Limb (tissue), 2 donors: Measurements from ENCODE around the gene SLC4A5.
A peak's percentile ranks its signal among the peaks of the same experiment; 100 is the strongest.
"Not testable (repeated sequence)": the region's sequence is repeated elsewhere in the genome, so short reads cannot be mapped to it uniquely, and the experiment has no call there.

Source experiments
- DNase-seq, 2 donors: peaks; one replicate each; pipeline ENCODE4 v3.0.0-alpha.2; 2016; ENCODE audit errors: extremely low spot score in 2 of 2

SLC4A5 gene

GRCh38 chr2:74368499-74368898 is 25.3 kb upstream of the SLC4A5 start:
- DNase-seq, result no peak

GRCh38 chr2:74367789-74368188 is 24.6 kb upstream of the SLC4A5 start:
- no peak for DNase-seq

- DNase-seq, result no peak
Measured at GRCh38 chr2:74366036-74366435, 22.8 kb upstream of the SLC4A5 start.

GRCh38 chr2:74364533-74365505 is 21.6 kb upstream of the SLC4A5 start:
- DNase-seq, result no peak

GRCh38 chr2:74361327-74361726 is 18.1 kb upstream of the SLC4A5 start:
- no peak for DNase-seq

GRCh38 chr2:74357627-74358026 is 14.4 kb upstream of the SLC4A5 start:
- no peak for DNase-seq

- DNase-seq, result no peak
Measured at GRCh38 chr2:74349889-74350288, 6.7 kb upstream of the SLC4A5 start.

- no peak for DNase-seq
Measured at GRCh38 chr2:74347742-74348141, 4.5 kb upstream of the SLC4A5 start.

GRCh38 chr2:74347303-74347702 is 4.1 kb upstream of the SLC4A5 start:
- DNase-seq, result no peak

GRCh38 chr2:74345272-74345943 is 2.2 kb upstream of the SLC4A5 start:
- no peak for DNase-seq

GRCh38 chr2:74336227-74336626 is 7.0 kb downstream of the SLC4A5 start:
- DNase-seq, result not testable (repeated sequence)

- peak; percentile 75 to 86 for DNase-seq
Measured at GRCh38 chr2:74334931-74335333, 8.3 kb downstream of the SLC4A5 start.

- no peak for DNase-seq
Measured at GRCh38 chr2:74333896-74334586, 9.2 kb downstream of the SLC4A5 start.

GRCh38 chr2:74333175-74333574 is 10.0 kb downstream of the SLC4A5 start:
- no peak for DNase-seq

- DNase-seq, result no peak
Measured at GRCh38 chr2:74332550-74333174, 10.6 kb downstream of the SLC4A5 start.

GRCh38 chr2:74328573-74328972 is 14.6 kb downstream of the SLC4A5 start:
- no peak for DNase-seq

GRCh38 chr2:74328074-74328473 is 15.1 kb downstream of the SLC4A5 start:
- no peak for DNase-seq

- no peak for DNase-seq
Measured at GRCh38 chr2:74327627-74328026, 15.6 kb downstream of the SLC4A5 start.

- DNase-seq, result no peak
Measured at GRCh38 chr2:74327199-74327598, 16.0 kb downstream of the SLC4A5 start.

- no peak for DNase-seq
Measured at GRCh38 chr2:74325815-74326214, 17.4 kb downstream of the SLC4A5 start.

GRCh38 chr2:74321737-74322136 is 21.5 kb downstream of the SLC4A5 start:
- DNase-seq, result no peak

GRCh38 chr2:74317701-74318100 is 25.5 kb downstream of the SLC4A5 start:
- no peak for DNase-seq
